Endothelial cell of umbilical vein (primary cell): ENCODE data around the gene ADAMTS12. TPM values are rescaled to one million over a fixed set of nuclear protein-coding genes. Genes with fewer than 3 reads are reported as not detected.

ENCODE experiments used
- BruUV-seq: library from RNA; stranded (reverse); fragments of 400-500 nt; replicated peaks from 2 replicates; lab custom pipeline; 2021; lab: Mats Ljungman, UMichigan
- CTCF ChIA-PET: fragments of 300-600, 350-600 bp; sonication (Branson Sonifier 250); formaldehyde crosslinking; loops from one replicate; lab custom pipeline; 2021; ENCODE audit warnings: antibody characterized with exemption, inconsistent platforms; lab: Charles Lee
- POLR2A ChIA-PET: fragments of 300-600, 350-600 bp; sonication (Branson Sonifier 250); formaldehyde crosslinking; loops from one replicate; lab custom pipeline; 2021; ENCODE audit warnings: antibody characterized with exemption, inconsistent platforms; lab: Charles Lee
- DNase-seq: peaks from one replicate; pipeline ENCODE4 v3.0.0-alpha.2; 2011; ENCODE audit warnings: low read depth, low spot score
- FAIRE-seq: peaks from 2 replicates; lab custom pipeline; 2011; peaks lifted over from hg19 to GRCh38; lab: Jason Lieb, UNC
- H2AFZ ChIP-seq: 2 replicates; pipeline ENCODE4 v1.6.0; 2012; ENCODE audit warnings: low read depth, low read length, control low read depth, inconsistent platforms
- H3K27ac ChIP-seq: 2 replicates; pipeline ENCODE4 v1.5.1; 2011; ENCODE audit warnings: low read depth, mild to moderate bottlenecking, control low read depth, low read length, moderate library complexity; ENCODE audit not compliant: insufficient read depth
- H3K27me3 ChIP-seq, 2 experiments: 2 replicates each; pipeline versions ENCODE4 v1.6.0 to v1.6.1; 2011; ENCODE audit warnings: low read length in 2 of 2, mixed read lengths in 1 of 2; ENCODE audit not compliant: control insufficient read depth in 2 of 2, insufficient read depth in 2 of 2
- H3K36me3 ChIP-seq, 2 experiments: 2 replicates in 1 of 2; 3 replicates in 1 of 2; pipeline ENCODE4 v1.5.1; 2011; ENCODE audit warnings: low read length in 2 of 2, mild to moderate bottlenecking in 1 of 2, moderate library complexity in 1 of 2; ENCODE audit not compliant: control insufficient read depth in 2 of 2, insufficient read depth in 2 of 2; ENCODE audit errors: extremely low read depth in 1 of 2
- H3K4me1 ChIP-seq: 3 replicates; pipeline ENCODE4 v1.5.1; 2011; ENCODE audit warnings: mild to moderate bottlenecking, low read length; ENCODE audit not compliant: control insufficient read depth, insufficient read depth; ENCODE audit errors: extremely low read depth
- H3K4me2 ChIP-seq: 2 replicates; pipeline ENCODE4 v1.6.1; 2011; ENCODE audit warnings: low read length, control low read depth, mixed read lengths; ENCODE audit not compliant: insufficient read depth
- H3K4me3 ChIP-seq, 3 experiments: fragments of 200-600 bp in 1 of 3; sonication (generic), shearing (Covaris generic) in 1 of 3; replicated peaks in 1 of 3; 2 replicates each; pipeline ENCODE4 v1.5.1; 2011 to 2016; ENCODE audit warnings: control low read depth in 3 of 3, low read length in 3 of 3, mild to moderate bottlenecking in 2 of 3, inconsistent platforms in 1 of 3, low read depth in 1 of 3, moderate library complexity in 1 of 3; ENCODE audit not compliant: insufficient read depth in 1 of 3
- H3K79me2 ChIP-seq: 2 replicates; pipeline ENCODE4 v1.6.0; 2012; ENCODE audit warnings: low read length, inconsistent platforms; ENCODE audit not compliant: control insufficient read depth, insufficient read depth
- H3K9ac ChIP-seq: replicated peaks from 2 replicates; pipeline ENCODE3; 2011; ENCODE audit warnings: low read length, control low read depth; ENCODE audit not compliant: insufficient read depth; ENCODE audit errors: extremely low read depth
- H3K9me1 ChIP-seq: replicated peaks from 3 replicates; pipeline ENCODE4 v1.6.0; 2011; ENCODE audit warnings: mild to moderate bottlenecking, low read length; ENCODE audit not compliant: control insufficient read depth, insufficient read depth; ENCODE audit errors: extremely low read depth
- H3K9me3 ChIP-seq: replicated peaks from 2 replicates; pipeline ENCODE4 v1.5.1; 2012; ENCODE audit warnings: low read length, inconsistent platforms; ENCODE audit not compliant: control insufficient read depth, insufficient read depth
- H4K20me1 ChIP-seq: replicated peaks from 2 replicates; pipeline ENCODE3; 2011; ENCODE audit warnings: mild to moderate bottlenecking, low read length; ENCODE audit not compliant: control insufficient read depth, insufficient read depth; ENCODE audit errors: extremely low read depth
- CTCF ChIP-seq, 2 donors: IDR thresholded peaks; 1 replicate in 1 of 2; 2 replicates in 1 of 2; pipeline ENCODE4 v1.5.1; 2011; ENCODE audit warnings: low read length in 2 of 2, mild to moderate bottlenecking in 2 of 2, moderate library complexity in 2 of 2, control low read depth in 1 of 2, inconsistent platforms in 1 of 2, low read depth in 1 of 2; ENCODE audit not compliant: insufficient read depth in 1 of 2; ENCODE audit errors: extremely low read depth in 1 of 2
- EZH2 ChIP-seq: IDR thresholded peaks from 2 replicates; pipeline ENCODE4 v1.6.1; 2012; ENCODE audit warnings: borderline replicate concordance, low read depth, mild to moderate bottlenecking, moderate library complexity, low read length, inconsistent platforms; ENCODE audit not compliant: severe bottlenecking
- FOS ChIP-seq: IDR thresholded peaks from 2 replicates; pipeline ENCODE4 v1.6.1; 2011; ENCODE audit warnings: mild to moderate bottlenecking, low read length, moderate library complexity, borderline replicate concordance; ENCODE audit not compliant: insufficient read depth
- GATA2 ChIP-seq: IDR thresholded peaks from 2 replicates; pipeline ENCODE4 v1.7.0; 2011; ENCODE audit warnings: low read depth, mild to moderate bottlenecking, moderate library complexity, mixed read lengths, low read length; ENCODE audit not compliant: insufficient read length, insufficient read depth
- JUN ChIP-seq: IDR thresholded peaks from 2 replicates; pipeline ENCODE4 v1.6.1; 2011; ENCODE audit warnings: borderline replicate concordance, low read depth; ENCODE audit not compliant: insufficient read length, insufficient read depth
- MAX ChIP-seq: IDR thresholded peaks from 2 replicates; pipeline ENCODE4 v1.6.1; 2011; ENCODE audit not compliant: insufficient read depth, insufficient read length
- MYC ChIP-seq: IDR thresholded peaks from one replicate; pipeline ENCODE4 v1.6.1; 2011; ENCODE audit warnings: mild to moderate bottlenecking, low read depth, low read length
- POLR2A ChIP-seq: IDR thresholded peaks from 2 replicates; pipeline ENCODE4 v1.6.1; 2012; ENCODE audit warnings: low read depth, mild to moderate bottlenecking, control low read depth, low read length
- POLR2AphosphoS5 ChIP-seq: IDR thresholded peaks from 2 replicates; pipeline ENCODE4 v1.6.1; 2012; ENCODE audit warnings: low read depth, mild to moderate bottlenecking, control low read depth, low read length, moderate library complexity; ENCODE audit not compliant: insufficient read depth
- dilution Hi-C: fragments of 300-500 bp; cut with MboI; formaldehyde crosslinking; loops from one replicate; pipeline ENCODE4 v1.15.0; 2019; ENCODE audit warnings: low sequenced_read_pairs; ENCODE audit not compliant: extremely low pct_ligation_motif_present
- intact Hi-C: fragments of 100-400 bp; cut with micrococcal nuclease; formaldehyde crosslinking; loops from one replicate; pipeline ENCODE4 v1.10.0; 2022
- polyA plus RNA-seq, 4 experiments: library from polyadenylated mRNA; depleted of rRNA in 3 of 4; stranded (reverse) in 3 of 4; unstranded in 1 of 4; fragments of >200 nt; gene quantifications; 2 replicates each; pipeline versions ENCODE4 v1.2.1 to v1.2.3, GENCODE V29; 2011 to 2012; ENCODE audit warnings: missing spikeins in 1 of 4
- total RNA-seq: library from RNA; stranded (reverse); gene quantifications from 2 replicates; pipeline ENCODE4 v1.2.3, GENCODE V29; 2021

Gene ADAMTS12
- total and polyA plus RNA-seq, 2 donors (not counting 3 experiments of a cell fraction or from before 2014, with no cell fraction given) = 0.88 TPM; not detected in 1

- no peak overlapping the region for H2AFZ ChIP-seq
- no peak overlapping the region for H3K4me2 ChIP-seq
- H3K79me2 ChIP-seq = no peaks in the 10 kb centered on the region
- DNase-seq (no peak), FAIRE-seq (no peak)
- ChIA-PET CTCF (interaction anchor here (1.4 kb wide), 1 partner anchor 14 kb away, joined by 3 read pairs; no protein-coding TSS in a partner anchor), POLR2A (no interaction called here)
- no peaks in the 10 kb centered on the region for H4K20me1 ChIP-seq
- no peaks in the 10 kb centered on the region for H3K36me3 ChIP-seq
- H3K9me3 ChIP-seq = no peaks in the 10 kb centered on the region
- no peaks in the 10 kb centered on the region for H3K27me3 ChIP-seq
- no peaks in the 10 kb centered on the region for H3K4me1 ChIP-seq
- BruUV-seq = no TSS peak
- no peak overlapping the region for H3K27ac ChIP-seq
- no peak overlapping the region for H3K9ac ChIP-seq
- H3K9me1 ChIP-seq = no peaks in the 10 kb centered on the region
- H3K4me3 ChIP-seq = no peak overlapping the region
- dilution Hi-C loops = no loop called here
- intact Hi-C loops = no loop called here
- no peak for TF ChIP-seq POLR2AphosphoS5
- TF ChIP-seq GATA2 = no peak
- TF ChIP-seq CTCF (IDR thresholded peaks at IDR 0.05; ENCODE audit: extremely low read depth in 1 of 2, insufficient read depth in 1 of 2, low read depth in 1 of 2, low read length in 2 of 2) = no peak
- TF ChIP-seq EZH2 = no peak
- no peak for TF ChIP-seq JUN
- no peak for TF ChIP-seq FOS
- no peak for TF ChIP-seq POLR2A
- TF ChIP-seq MYC = no peak
- no peak for TF ChIP-seq MAX
Observed at GRCh38 chr5:33563983-33564908, 327.5 kb downstream of the ADAMTS12 start.
